ENCODE measurements around the gene CST8.

The CST8 gene

GRCh38 chr20:23455639-23456038, 35.3 kb upstream of the CST8 start:
- TF ChIP-seq ZNF8 (CRISPR knock-in tag; IDR thresholded peaks at IDR 0.05) = no peak
- no peak for TF ChIP-seq PATZ1 (CRISPR knock-in tag; IDR thresholded peaks at IDR 0.05; ENCODE audit: borderline replicate concordance)
- no peak for TF ChIP-seq TSHZ2 (CRISPR knock-in tag; IDR thresholded peaks at IDR 0.05)
- TF ChIP-seq POU6F1 (CRISPR knock-in tag; IDR thresholded peaks at IDR 0.05; ENCODE audit: borderline replicate concordance, low read depth) = no peak
- TF ChIP-seq CREB5 (CRISPR knock-in tag; IDR thresholded peaks at IDR 0.05; ENCODE audit: low read depth) = no peak
- TF ChIP-seq TCF4 (CRISPR knock-in tag; IDR thresholded peaks at IDR 0.05; ENCODE audit: borderline replicate concordance) = no peak
- TF ChIP-seq RARB (CRISPR knock-in tag; IDR thresholded peaks at IDR 0.05) = no peak
- no peak for TF ChIP-seq ZC3H10 (CRISPR knock-in tag; IDR thresholded peaks at IDR 0.05)
- no peak for TF ChIP-seq ISL1 (CRISPR knock-in tag; IDR thresholded peaks at IDR 0.05)
- TF ChIP-seq BACH2 (CRISPR knock-in tag; IDR thresholded peaks at IDR 0.05; ENCODE audit: borderline replicate concordance) = no peak
- TF ChIP-seq CSDC2 (CRISPR knock-in tag; IDR thresholded peaks at IDR 0.05) = no peak
- no peak for TF ChIP-seq ZNF565 (CRISPR knock-in tag; conservative IDR thresholded peaks at IDR 0.05; ENCODE audit: low read depth)
- no peak for TF ChIP-seq TOX (CRISPR knock-in tag; IDR thresholded peaks at IDR 0.05; ENCODE audit: borderline replicate concordance)
- no peak for TF ChIP-seq ZFP3 (CRISPR knock-in tag; IDR thresholded peaks at IDR 0.05)
- no peak for TF ChIP-seq GLIS3 (CRISPR knock-in tag; IDR thresholded peaks at IDR 0.05)
- no peak for TF ChIP-seq SNAI2 (CRISPR knock-in tag; IDR thresholded peaks at IDR 0.05)
- no peak for TF ChIP-seq ZFP30 (CRISPR knock-in tag; IDR thresholded peaks at IDR 0.05)
- no peak for TF ChIP-seq ESRRG (CRISPR knock-in tag; IDR thresholded peaks at IDR 0.05)
- TF ChIP-seq PPARA (CRISPR knock-in tag; IDR thresholded peaks at IDR 0.05; ENCODE audit: borderline replicate concordance) = no peak
- no peak for TF ChIP-seq ZNF70 (CRISPR knock-in tag; IDR thresholded peaks at IDR 0.05)
- ATAC-seq = no peak

- TF ChIP-seq PPARA (CRISPR knock-in tag; IDR thresholded peaks at IDR 0.05; ENCODE audit: borderline replicate concordance) = no peak
- no peak for TF ChIP-seq ZC3H10 (CRISPR knock-in tag; IDR thresholded peaks at IDR 0.05)
- TF ChIP-seq ZFP30 (CRISPR knock-in tag; IDR thresholded peaks at IDR 0.05) = no peak
- no peak for TF ChIP-seq TSHZ2 (CRISPR knock-in tag; IDR thresholded peaks at IDR 0.05)
- no peak for TF ChIP-seq PATZ1 (CRISPR knock-in tag; IDR thresholded peaks at IDR 0.05; ENCODE audit: borderline replicate concordance)
- no peak for ATAC-seq
These were observed 34.5 kb upstream of the CST8 start for GRCh38 chr20:23456409-23456808.

All from SK-N-SH treated with all-trans-retinoic acid at 6 μM for 48 hours (cell line).